Measurements from ENCODE around the gene FAM89B.

- TF ChIP-seq CTCF (IDR thresholded peaks at IDR 0.05) (no peak), EZH2 (IDR thresholded peaks at IDR 0.05; ENCODE audit: borderline replicate concordance, insufficient read depth, low read depth, low read length, poor library complexity, severe bottlenecking) (no peak)
These were observed 17.4 kb upstream of the FAM89B start for GRCh38 chr11:65554842-65555430.
